Body of pancreas (tissue), 4 donors: ENCODE results near the gene PANX2. TPM values are rescaled to one million over a fixed set of nuclear protein-coding genes. Genes with fewer than 3 reads are reported as not detected.

Experiments
- ATAC-seq: fragments of 150-250 bp; one replicate; pipeline ENCODE4 v1.9.1; 2016
- DNase-seq, 4 donors: peaks; one replicate each; pipeline ENCODE4 v3.0.0-alpha.2; 2019
- H3K27ac ChIP-seq, 4 donors: fragments of 200-600 bp; sonication (generic); 1 replicate in 3 of 4; 2 replicates in 1 of 4; pipeline versions ENCODE4 v1.5.1 to v1.6.1; 2016 to 2019; ENCODE audit warnings: mild to moderate bottlenecking in 1 of 4, mixed read lengths in 1 of 4, moderate library complexity in 1 of 4
- H3K27me3 ChIP-seq, 2 donors: fragments of 200-600 bp; sonication (generic); one replicate each; pipeline ENCODE4 v1.6.0; 2016; ENCODE audit warnings: mild to moderate bottlenecking in 1 of 2
- H3K36me3 ChIP-seq, 2 donors: fragments of 200-600 bp; sonication (generic); replicated peaks in 1 of 2; 2 replicates each; pipeline ENCODE4 v1.5.1; 2016; ENCODE audit warnings: low read depth in 2 of 2; ENCODE audit not compliant: insufficient read depth in 1 of 2
- H3K4me1 ChIP-seq: fragments of 200-600 bp; sonication (generic); one replicate; pipeline ENCODE4 v1.6.0; 2016
- H3K4me3 ChIP-seq, 2 donors: fragments of 200-600 bp; sonication (generic); 1 replicate in 1 of 2; 2 replicates in 1 of 2; pipeline ENCODE4 v1.5.1; 2016 to 2019
- H3K9me3 ChIP-seq, 3 donors: fragments of 200-600 bp; sonication (generic); 1 replicate in 2 of 3; 2 replicates in 1 of 3; pipeline ENCODE4 v1.5.1; 2016
- CTCF ChIP-seq, 7 experiments: fragments of 450-650 bp in 4 of 7; fragments of 200-600 bp in 3 of 7; sonication (generic) in 3 of 7; IDR thresholded peaks; one replicate each; pipeline ENCODE4 v1.5.1; 2016 to 2019; ENCODE audit warnings: antibody characterized with exemption in 7 of 7
- POLR2A ChIP-seq, 3 donors: fragments of 450-650 bp; IDR thresholded peaks; one replicate each; pipeline ENCODE4 v1.6.1; 2016; ENCODE audit warnings: antibody characterized with exemption in 3 of 3, mild to moderate bottlenecking in 2 of 3
- WGBS, 2 donors: methylation state at CpG; one replicate each; pipeline ENCODE4 v1.1.5; 2017; 5-methylcytosine and 5-hydroxymethylcytosine counted together
- intact Hi-C: fragments of 100-400 bp; cut with DNase I; formaldehyde crosslinking; loops from one replicate; pipeline ENCODE4 v1.15.1; 2023
- total RNA-seq, 2 donors: library from RNA; depleted of rRNA; stranded (reverse); fragments of >200 nt; gene quantifications; one replicate each; pipeline ENCODE4 v1.1.0, GENCODE V29; 2016

Gene PANX2
- total RNA-seq, 2 donors from 2014 or later: 0.33 to 3.1 TPM

GRCh38 chr22:50176850-50177536, 6.5 kb downstream of the PANX2 start:
- Histone ChIP-seq H3K27ac (no peak overlapping the region), H3K4me1 (peaks cover under 1% of the 10 kb centered on the region), H3K9me3 (no peaks in the 10 kb centered on the region), H3K36me3 (no peaks in the 10 kb centered on the region), H3K4me3 (no peak overlapping the region), H3K27me3 (no peaks in the 10 kb centered on the region)
- intact Hi-C loops: no loop called here
- 93 to 94% methylated on average over 72 to 74 of the region's 76 CpGs for WGBS, 2 donors
- TF ChIP-seq POLR2A (IDR thresholded peaks at IDR 0.05) (no peak), CTCF (IDR thresholded peaks at IDR 0.05) (no peak)
- no peak for DNase-seq
- ATAC-seq: no peak

- H3K4me1 ChIP-seq: peaks cover 8% of the 10 kb centered on the region
- TF ChIP-seq POLR2A (IDR thresholded peaks at IDR 0.05) (no peak), CTCF (IDR thresholded peaks at IDR 0.05) (no peak)
- H3K27me3 ChIP-seq: no peaks in the 10 kb centered on the region
- H3K9me3 ChIP-seq: no peaks in the 10 kb centered on the region
- no peak overlapping the region for H3K4me3 ChIP-seq
- intact Hi-C loops: no loop called here
- no peak overlapping the region for H3K27ac ChIP-seq
- DNase-seq: no peak
- H3K36me3 ChIP-seq: no peaks in the 10 kb centered on the region
- 76 to 84% methylated on average over 61 to 70 of the region's 98 CpGs for WGBS, 2 donors
- no peak for ATAC-seq
Observed at GRCh38 chr22:50177537-50178470, 7.3 kb downstream of the PANX2 start.

- 60 to 65% methylated on average over 6 to 17 of the region's 22 CpGs for WGBS, 2 donors
- Histone ChIP-seq H3K4me3 (no peak overlapping the region), H3K4me1 (peaks cover 15% of the 10 kb centered on the region), H3K27me3 (no peaks in the 10 kb centered on the region), H3K27ac (no peak overlapping the region), H3K36me3 (no peaks in the 10 kb centered on the region), H3K9me3 (no peaks in the 10 kb centered on the region)
- no peak for DNase-seq
- no peak for ATAC-seq
- intact Hi-C loops: no loop called here
- TF ChIP-seq POLR2A (IDR thresholded peaks at IDR 0.05) (no peak), CTCF (IDR thresholded peaks at IDR 0.05) (no peak)
Observed at GRCh38 chr22:50178471-50178864, 7.9 kb downstream of the PANX2 start.

- no peak overlapping the region for H3K4me3 ChIP-seq
- no peak for DNase-seq
- 83 to 85% methylated on average over 8 to 60 of the region's 64 CpGs for WGBS, 2 donors
- no peak for ATAC-seq
- H3K36me3 ChIP-seq: no peaks in the 10 kb centered on the region
- H3K9me3 ChIP-seq: no peaks in the 10 kb centered on the region
- TF ChIP-seq POLR2A (IDR thresholded peaks at IDR 0.05): no peak
- no peak for TF ChIP-seq CTCF (IDR thresholded peaks at IDR 0.05)
- H3K27me3 ChIP-seq: no peaks in the 10 kb centered on the region
- intact Hi-C loops: no loop called here
- H3K27ac ChIP-seq: no peak overlapping the region
- H3K4me1 ChIP-seq: peaks cover 22% of the 10 kb centered on the region
Observed at GRCh38 chr22:50178871-50179869, 8.6 kb downstream of the PANX2 start.
